Chondrocyte (in vitro differentiated cells): ENCODE data around the gene NWD2. TPM values are rescaled to one million over a fixed set of nuclear protein-coding genes. Genes with fewer than 3 reads are reported as not detected.

Source experiments
- DNase-seq: peaks from one replicate; pipeline ENCODE4 v3.0.0; 2021; ENCODE audit warnings: mixed read lengths, low spot score
- H3K27ac Mint-ChIP-seq: one replicate; pipeline ENCODE4 v1.8.0; 2021; ENCODE audit warnings: mild to moderate bottlenecking, moderate library complexity, mixed read lengths; ENCODE audit not compliant: unreplicated experiment
- H3K27me3 Mint-ChIP-seq: 2 replicates; pipeline ENCODE4 v1.8.0; 2021; ENCODE audit warnings: low read depth, mixed read lengths
- H3K36me3 Mint-ChIP-seq: 2 replicates; pipeline ENCODE4 v1.8.0; 2021; ENCODE audit warnings: low read depth, mixed read lengths
- H3K4me1 Mint-ChIP-seq: 2 replicates; pipeline ENCODE4 v1.8.0; 2021; ENCODE audit warnings: low read depth, mild to moderate bottlenecking, mixed read lengths
- H3K4me3 Mint-ChIP-seq: one replicate; pipeline ENCODE4 v1.8.0; 2021; ENCODE audit warnings: mild to moderate bottlenecking, moderate library complexity, mixed read lengths; ENCODE audit not compliant: unreplicated experiment
- H3K9me3 Mint-ChIP-seq: 2 replicates; pipeline ENCODE4 v1.8.0; 2021; ENCODE audit warnings: low read depth, mixed read lengths
- CTCF ChIP-seq: fragments of 200-600 bp; sonication (generic); IDR thresholded peaks from 2 replicates; pipeline ENCODE4 v1.5.0; 2021; ENCODE audit warnings: antibody characterized with exemption, mild to moderate bottlenecking, moderate library complexity
- total RNA-seq: library from RNA; stranded (reverse); gene quantifications from 3 replicates; pipeline ENCODE4 v1.2.1, GENCODE V29; 2021

NWD2 gene
- total RNA-seq, 1 donor from 2014 or later = not detected

- peak overlapping the region; percentile 50 for H3K4me3 Mint-ChIP-seq
- no peak for DNase-seq
- no peaks in the 10 kb centered on the region for H3K9me3 Mint-ChIP-seq
- H3K4me1 Mint-ChIP-seq = peaks cover 10% of the 10 kb centered on the region
- H3K27me3 Mint-ChIP-seq = peaks cover 63% of the 10 kb centered on the region
- no peaks in the 10 kb centered on the region for H3K36me3 Mint-ChIP-seq
- no peak for TF ChIP-seq CTCF
- no peak overlapping the region for H3K27ac Mint-ChIP-seq
These were observed 209.7 kb downstream of the NWD2 start for GRCh38 chr4:37453999-37454800.

- Mint-ChIP-seq H3K27me3 (peaks cover 58% of the 10 kb centered on the region), H3K9me3 (no peaks in the 10 kb centered on the region), H3K4me3 (no peak overlapping the region), H3K4me1 (peaks cover 10% of the 10 kb centered on the region), H3K27ac (no peak overlapping the region), H3K36me3 (no peaks in the 10 kb centered on the region)
- DNase-seq = no peak
- TF ChIP-seq CTCF = no peak
These were observed 211.0 kb downstream of the NWD2 start for GRCh38 chr4:37455301-37456131.

- TF ChIP-seq CTCF = no peak
- no peak overlapping the region for H3K4me3 Mint-ChIP-seq
- no peaks in the 10 kb centered on the region for H3K36me3 Mint-ChIP-seq
- no peaks in the 10 kb centered on the region for H3K4me1 Mint-ChIP-seq
- no peak for DNase-seq
- no peaks in the 10 kb centered on the region for H3K9me3 Mint-ChIP-seq
- peaks cover 23% of the 10 kb centered on the region for H3K27me3 Mint-ChIP-seq
- no peak overlapping the region for H3K27ac Mint-ChIP-seq
These were observed 217.3 kb downstream of the NWD2 start for GRCh38 chr4:37461801-37462200.

GRCh38 chr4:37463033-37463856 lies 218.7 kb downstream of the NWD2 start:
- no peak overlapping the region for H3K27ac Mint-ChIP-seq
- H3K36me3 Mint-ChIP-seq = no peaks in the 10 kb centered on the region
- no peak for DNase-seq
- no peaks in the 10 kb centered on the region for H3K4me1 Mint-ChIP-seq
- peaks cover 18% of the 10 kb centered on the region for H3K27me3 Mint-ChIP-seq
- H3K9me3 Mint-ChIP-seq = no peaks in the 10 kb centered on the region
- no peak overlapping the region for H3K4me3 Mint-ChIP-seq
- TF ChIP-seq CTCF = no peak
